Measurements from ENCODE around the gene TUBA8. TPM values are rescaled to one million over a fixed set of nuclear protein-coding genes. Genes with fewer than 3 reads are reported as not detected.
A peak's percentile ranks its signal among the peaks of the same experiment; 100 is the strongest.

The TUBA8 gene
- total and polyA plus RNA-seq, 8 donors: 0.79 to 2.7 (median 2.0) TPM

DNA sequence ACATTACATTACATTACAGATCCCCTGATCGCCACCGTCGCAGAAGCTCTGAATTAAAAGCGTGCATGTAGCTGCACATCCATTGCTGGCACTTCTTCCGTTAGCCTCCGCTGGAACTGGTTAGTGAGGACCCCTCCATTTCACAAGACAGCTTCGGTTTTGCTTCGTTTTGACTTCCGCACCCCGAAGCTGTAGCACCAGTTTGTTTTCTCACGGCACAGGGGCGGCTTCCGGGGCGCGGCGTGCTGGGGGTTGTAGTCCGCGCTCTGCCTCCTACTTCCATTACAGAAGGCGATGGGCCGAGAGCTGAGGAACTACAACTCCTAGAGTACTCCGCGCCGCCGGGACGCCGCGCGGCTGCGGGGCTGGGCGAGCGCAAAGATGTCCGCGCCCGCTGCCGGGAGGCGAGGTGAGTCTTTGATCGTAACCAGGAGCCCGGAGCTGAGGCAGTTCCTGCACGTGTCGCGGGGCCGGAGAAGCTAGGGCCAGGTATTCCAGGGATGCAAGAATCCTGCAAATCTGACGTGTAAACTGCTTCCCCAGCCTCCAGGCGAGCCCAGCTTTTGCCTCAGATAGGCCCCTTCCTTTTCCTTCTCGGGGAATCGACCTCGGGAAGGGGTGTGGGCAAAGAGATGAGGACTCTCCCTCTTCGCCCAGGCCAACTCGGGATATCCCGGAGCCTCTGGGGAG lies 32.8 kb upstream of the TUBA8 start, which contains the start of gene PEX26:
Gene PEX26 (plus strand): TSS at position 352 of the 690 bp plus-strand sequence. CDS start 387 bp downstream, outside the sequence.
- ATAC-seq: peak; percentile 99
- TF ChIP-seq, protein P1, sequence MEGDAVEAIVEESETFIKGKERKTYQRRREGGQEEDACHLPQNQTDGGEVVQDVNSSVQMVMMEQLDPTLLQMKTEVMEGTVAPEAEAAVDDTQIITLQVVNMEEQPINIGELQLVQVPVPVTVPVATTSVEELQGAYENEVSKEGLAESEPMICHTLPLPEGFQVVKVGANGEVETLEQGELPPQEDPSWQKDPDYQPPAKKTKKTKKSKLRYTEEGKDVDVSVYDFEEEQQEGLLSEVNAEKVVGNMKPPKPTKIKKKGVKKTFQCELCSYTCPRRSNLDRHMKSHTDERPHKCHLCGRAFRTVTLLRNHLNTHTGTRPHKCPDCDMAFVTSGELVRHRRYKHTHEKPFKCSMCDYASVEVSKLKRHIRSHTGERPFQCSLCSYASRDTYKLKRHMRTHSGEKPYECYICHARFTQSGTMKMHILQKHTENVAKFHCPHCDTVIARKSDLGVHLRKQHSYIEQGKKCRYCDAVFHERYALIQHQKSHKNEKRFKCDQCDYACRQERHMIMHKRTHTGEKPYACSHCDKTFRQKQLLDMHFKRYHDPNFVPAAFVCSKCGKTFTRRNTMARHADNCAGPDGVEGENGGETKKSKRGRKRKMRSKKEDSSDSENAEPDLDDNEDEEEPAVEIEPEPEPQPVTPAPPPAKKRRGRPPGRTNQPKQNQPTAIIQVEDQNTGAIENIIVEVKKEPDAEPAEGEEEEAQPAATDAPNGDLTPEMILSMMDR (IDR thresholded peaks at IDR 0.05): no peak
- DNase-seq: peak; percentile 91 to 98 (median 96)
- no peaks in the 10 kb centered on the region for H3K9me3 ChIP-seq
- intact Hi-C loops (cut with DNase I): loop anchor here in 1 of 2 donors (5.0 to 10.0 kb wide), 2 partner anchors 53 to 245 kb away; partner anchors contain the start of gene MICAL3
- peak within 1 kb of the TSS; percentile 79 to 81 for H3K27ac ChIP-seq
- H3K27me3 ChIP-seq: no peaks in the 10 kb centered on the region
- H3K4me1 ChIP-seq: peaks cover 16 to 30% of the 10 kb centered on the region in 2 donors
- peak within 1 kb of the TSS; percentile 71 to 98 for H3K4me3 ChIP-seq
- peaks cover 0 to 34% of the 10 kb centered on the region in 2 donors for H3K36me3 ChIP-seq

DNA sequence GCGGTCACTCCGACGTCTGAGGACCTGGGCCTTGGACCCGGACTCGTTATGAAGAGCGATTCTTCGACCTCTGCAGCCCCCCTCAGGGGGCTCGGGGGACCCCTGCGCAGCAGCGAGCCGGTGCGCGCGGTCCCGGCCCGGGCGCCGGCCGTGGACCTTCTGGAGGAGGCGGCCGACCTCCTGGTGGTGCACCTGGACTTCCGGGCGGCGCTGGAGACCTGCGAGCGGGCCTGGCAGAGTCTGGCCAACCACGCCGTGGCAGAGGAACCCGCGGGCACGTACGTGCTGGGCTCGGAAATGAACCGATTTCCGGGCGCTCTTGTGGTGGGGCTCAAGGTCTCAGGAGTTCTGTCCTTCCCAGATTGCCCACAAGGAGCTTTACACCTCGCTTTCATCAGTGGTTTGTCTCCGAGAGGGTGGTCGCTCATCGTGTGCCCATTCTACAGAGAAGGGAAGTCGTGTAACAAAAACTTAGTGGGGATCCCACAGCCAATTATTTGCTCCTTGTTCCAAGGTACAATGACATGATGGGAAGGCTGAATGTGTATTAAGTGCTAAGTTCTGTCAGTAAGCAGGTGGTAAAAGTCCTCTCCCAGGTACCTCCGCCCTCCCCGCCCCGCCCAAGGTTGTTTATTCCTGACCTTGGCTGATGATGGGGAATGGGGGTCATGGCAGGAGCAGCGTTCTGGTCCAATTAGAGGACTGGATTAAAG lies 32.1 kb upstream of the TUBA8 start:
- ATAC-seq: peak; percentile 54

DNA sequence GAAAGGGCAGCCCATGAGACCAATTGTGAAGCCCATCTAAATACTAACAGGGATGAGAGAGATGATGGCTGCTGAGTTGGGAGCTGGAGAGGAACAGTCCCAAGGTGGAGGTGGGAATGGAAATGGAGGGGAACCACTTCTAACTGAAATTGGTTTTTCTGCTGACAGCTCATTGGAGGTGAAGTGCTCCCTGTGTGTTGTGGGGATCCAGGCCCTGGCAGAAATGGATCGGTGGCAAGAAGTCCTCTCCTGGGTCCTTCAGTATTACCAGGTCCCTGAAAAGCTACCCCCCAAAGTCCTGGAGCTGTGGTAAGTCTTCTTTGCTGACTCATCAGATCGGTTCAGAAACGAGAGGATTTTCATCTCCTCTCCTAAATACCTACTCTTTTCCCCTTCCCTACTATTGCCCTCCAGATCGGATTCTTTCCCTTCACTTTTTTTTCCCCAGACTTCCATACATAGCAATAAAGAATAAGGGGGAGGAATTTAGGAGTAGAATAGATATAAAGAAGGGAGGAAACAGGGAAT lies 30.8 kb upstream of the TUBA8 start:
- peaks cover 0 to 53% of the 10 kb centered on the region in 2 donors for H3K36me3 ChIP-seq
- no peak for DNase-seq
- peaks cover 16 to 30% of the 10 kb centered on the region in 2 donors for H3K4me1 ChIP-seq
- intact Hi-C loops (cut with DNase I): loop anchor here in 1 of 2 donors (5.0 to 10.0 kb wide), 2 partner anchors 55 to 247 kb away; partner anchors contain the start of gene MICAL3
- H3K27me3 ChIP-seq: no peaks in the 10 kb centered on the region
- no peaks in the 10 kb centered on the region for H3K9me3 ChIP-seq
- H3K4me3 ChIP-seq: no peak overlapping the region
- ATAC-seq: no peak
- H3K27ac ChIP-seq: no peak overlapping the region
- TF ChIP-seq, protein P1 (IDR thresholded peaks at IDR 0.05): no peak

More for the DNA sequence above, 32.1 kb upstream of the TUBA8 start:
- H3K27ac ChIP-seq: peak overlapping the region; percentile 79 to 81
- TF ChIP-seq, protein P1 (IDR thresholded peaks at IDR 0.05): no peak
- intact Hi-C loops (cut with DNase I): loop anchor here in 1 of 2 donors (5.0 to 10.0 kb wide), 2 partner anchors 54 to 246 kb away; partner anchors contain the start of gene MICAL3
- peak overlapping the region; percentile 71 to 98 for H3K4me3 ChIP-seq
- peak in 2 of 4 donors; percentile 18 to 86 for DNase-seq
- H3K36me3 ChIP-seq: peaks cover 0 to 41% of the 10 kb centered on the region in 2 donors
- H3K9me3 ChIP-seq: no peaks in the 10 kb centered on the region
- H3K4me1 ChIP-seq: peaks cover 16 to 30% of the 10 kb centered on the region in 2 donors
- H3K27me3 ChIP-seq: no peaks in the 10 kb centered on the region

DNA sequence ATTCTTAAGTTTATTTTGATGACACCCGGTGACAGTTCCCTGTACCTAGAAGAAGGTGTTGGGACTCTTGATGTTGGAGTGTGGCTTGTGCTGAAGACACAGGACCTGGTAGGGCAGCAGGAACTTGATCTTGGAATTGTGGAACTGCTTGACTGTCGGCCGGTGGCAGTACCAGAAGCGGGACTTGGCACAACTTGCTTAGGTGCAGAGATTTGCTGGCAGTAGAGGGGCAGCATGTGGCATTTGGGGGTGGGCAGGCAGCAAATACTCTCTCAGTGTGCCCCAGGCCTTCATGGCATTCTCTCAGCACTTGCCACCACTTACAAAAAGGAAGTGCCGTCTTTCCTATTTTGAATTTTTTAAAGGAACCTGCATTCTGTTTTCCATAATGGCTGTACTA lies 29.2 kb upstream of the TUBA8 start:
- H3K27ac ChIP-seq: no peak overlapping the region
- H3K4me3 ChIP-seq: no peak overlapping the region
- ATAC-seq: no peak
- no peak for DNase-seq
- intact Hi-C loops (cut with DNase I): no loop called here
- peaks cover 0 to 70% of the 10 kb centered on the region in 2 donors for H3K36me3 ChIP-seq
- peaks cover 13 to 24% of the 10 kb centered on the region in 2 donors for H3K4me1 ChIP-seq
- TF ChIP-seq, protein P1 (IDR thresholded peaks at IDR 0.05): no peak
- H3K9me3 ChIP-seq: no peaks in the 10 kb centered on the region
- H3K27me3 ChIP-seq: no peaks in the 10 kb centered on the region
